HepG2 (cell line): Measurements from ENCODE around the gene TADA2B. TPM values are rescaled to one million over a fixed set of nuclear protein-coding genes. Genes with fewer than 3 reads are reported as not detected.

Source experiments
- ATAC-seq: fragments of 200-7000 bp; cut with Tn5 transposase; 3 replicates; pipeline ENCODE4 v1.9.1; 2020; ENCODE audit warnings: mild to moderate bottlenecking, moderate library complexity
- BruUV-seq: library from RNA; stranded (reverse); fragments of 400-500 nt; replicated peaks from 2 replicates; lab custom pipeline; 2021; lab: Mats Ljungman, UMichigan
- CTCF ChIA-PET: fragments of 300-600 bp; formaldehyde crosslinking; extraction: SDS; loops from one replicate; lab custom pipeline; 2021; ENCODE audit warnings: low total read pairs, inconsistent platforms, low intra/inter-chr PET ratio; lab: Yijun Ruan, JAX
- POLR2A ChIA-PET: fragments of 350-600 bp; sonication (Branson Sonifier 250); formaldehyde crosslinking; loops from one replicate; lab custom pipeline; 2020; ENCODE audit warnings: antibody characterized with exemption, inconsistent platforms; lab: Yijun Ruan, JAX
- DNase-seq: peaks from one replicate; pipeline ENCODE4 v3.0.0-alpha.2; 2015; ENCODE audit warnings: low spot score
- FAIRE-seq: peaks from 3 replicates; lab custom pipeline; 2011; peaks lifted over from hg19 to GRCh38; lab: Jason Lieb, UNC
- H2AFZ ChIP-seq: one replicate; pipeline ENCODE4 v1.6.1; 2011; ENCODE audit warnings: low read length, inconsistent platforms
- H3K27ac ChIP-seq: fragments of 300-600 bp; 3 replicates; pipeline ENCODE4 v1.8.0; 2011; ENCODE audit warnings: mixed run types, mild to moderate bottlenecking, mixed read lengths, low read length, inconsistent platforms; ENCODE audit not compliant: insufficient read depth; ENCODE audit errors: extremely low read length
- H3K27me3 ChIP-seq, 2 experiments: fragments of 200-600 bp in 1 of 2; 2 replicates in 1 of 2; 3 replicates in 1 of 2; pipeline versions ENCODE4 v1.6.0 to v1.8.0; 2011; ENCODE audit warnings: low read length in 2 of 2, mild to moderate bottlenecking in 2 of 2, moderate library complexity in 2 of 2, inconsistent platforms in 1 of 2; ENCODE audit not compliant: insufficient read depth in 2 of 2, control insufficient read depth in 1 of 2
- H3K36me3 ChIP-seq, 2 experiments: fragments of 200-600 bp in 1 of 2; replicated peaks in 1 of 2; 2 replicates in 1 of 2; 3 replicates in 1 of 2; pipeline versions ENCODE4 v1.5.1 to v1.8.0; 2011; ENCODE audit warnings: low read length in 2 of 2, inconsistent platforms in 1 of 2; ENCODE audit not compliant: insufficient read depth in 2 of 2, control insufficient read depth in 1 of 2
- H3K4me1 ChIP-seq: 2 replicates; pipeline ENCODE4 v1.5.1; 2012; ENCODE audit warnings: low read length, inconsistent platforms; ENCODE audit not compliant: insufficient read depth
- H3K4me2 ChIP-seq: 2 replicates; pipeline ENCODE4 v1.6.0; 2011; ENCODE audit warnings: low read depth, low read length, inconsistent platforms
- H3K4me3 ChIP-seq, 3 experiments: fragments of 200-600 bp in 1 of 3; sonication (generic), shearing (Covaris generic) in 1 of 3; replicated peaks in 1 of 3; 2 replicates each; pipeline ENCODE4 v1.5.1; 2011 to 2016; ENCODE audit warnings: low read length in 3 of 3, inconsistent platforms in 2 of 3, low read depth in 2 of 3, mild to moderate bottlenecking in 2 of 3, control low read depth in 1 of 3, mixed read lengths in 1 of 3; ENCODE audit not compliant: insufficient read depth in 1 of 3
- H3K79me2 ChIP-seq: one replicate; pipeline ENCODE4 v1.6.1; 2011; ENCODE audit warnings: low read length, inconsistent platforms; ENCODE audit not compliant: insufficient read depth
- H3K9ac ChIP-seq: 2 replicates; pipeline ENCODE4 v1.6.0; 2011; ENCODE audit warnings: mild to moderate bottlenecking, low read depth, low read length, inconsistent platforms; ENCODE audit not compliant: insufficient read depth
- H3K9me3 ChIP-seq: 2 replicates; pipeline ENCODE4 v1.5.1; 2012; ENCODE audit warnings: mild to moderate bottlenecking, low read length
- H4K20me1 ChIP-seq: 2 replicates; pipeline ENCODE4 v1.6.0; 2011; ENCODE audit warnings: inconsistent platforms, mild to moderate bottlenecking, low read length, moderate library complexity; ENCODE audit not compliant: insufficient read depth
- E2F1 ChIP-seq: sonication (generic); formaldehyde crosslinking; IDR thresholded peaks from 2 replicates; pipeline ENCODE4 v1.5.0; 2020; ENCODE audit warnings: missing genetic modification reagents
- HMGA1 ChIP-seq: sonication (generic); formaldehyde crosslinking; conservative IDR thresholded peaks from 2 replicates; pipeline ENCODE4 v1.4.0; 2020; ENCODE audit warnings: missing genetic modification reagents
- JUNB ChIP-seq: sonication (generic); formaldehyde crosslinking; IDR thresholded peaks from 2 replicates; pipeline ENCODE4 v1.8.0; 2022; ENCODE audit warnings: missing genetic modification reagents, mild to moderate bottlenecking, borderline replicate concordance
- LBX2 ChIP-seq: sonication (generic); formaldehyde crosslinking; IDR thresholded peaks from 2 replicates; pipeline ENCODE4 v1.5.0; 2020; ENCODE audit warnings: missing genetic modification reagents, mild to moderate bottlenecking, borderline replicate concordance
- MBD4 ChIP-seq: IDR thresholded peaks from 2 replicates; pipeline ENCODE4 v1.6.1; 2012; ENCODE audit warnings: low read length, inconsistent platforms, borderline replicate concordance
- SIN3A ChIP-seq: IDR thresholded peaks from 2 replicates; pipeline ENCODE4 v1.6.1; 2011; ENCODE audit warnings: low read depth, mild to moderate bottlenecking, control low read depth, low read length, borderline replicate concordance
- TAF1 ChIP-seq: sonication (generic); formaldehyde crosslinking; IDR thresholded peaks from 2 replicates; pipeline ENCODE4 v1.4.0; 2020; ENCODE audit warnings: missing genetic modification reagents
- ZFP91 ChIP-seq: sonication (generic); formaldehyde crosslinking; IDR thresholded peaks from 2 replicates; pipeline ENCODE4 v1.9.0; 2022; ENCODE audit warnings: missing genetic modification reagents, mild to moderate bottlenecking, borderline replicate concordance
- ZNF609 ChIP-seq: sonication (generic); formaldehyde crosslinking; IDR thresholded peaks from 2 replicates; pipeline ENCODE4 v1.4.0; 2020; ENCODE audit warnings: mild to moderate bottlenecking, missing genetic modification reagents, borderline replicate concordance
- ZZZ3 ChIP-seq: sonication (generic); formaldehyde crosslinking; IDR thresholded peaks from 2 replicates; pipeline ENCODE4 v1.4.0; 2020; ENCODE audit warnings: missing genetic modification reagents, mild to moderate bottlenecking, borderline replicate concordance
- WGBS: methylation state at CpG from one replicate; pipeline ENCODE4 v1.1.6; 2017; ENCODE audit warnings: low lambda C conversion rate; 5-methylcytosine and 5-hydroxymethylcytosine counted together
- in situ Hi-C: cut with HindIII; loops from 2 replicates; pipeline ENCODE4 v1.10.0; 2017; ENCODE audit warnings: low pct_unique_long_range_greater_than_20kb; ENCODE audit not compliant: extremely low pct_ligation_motif_present
- intact Hi-C: fragments of 100-400 bp; cut with micrococcal nuclease; formaldehyde crosslinking; loops from one replicate; pipeline ENCODE4 v1.10.0; 2022; ENCODE audit not compliant: unreplicated experiment
- polyA plus RNA-seq, 8 experiments: library from polyadenylated mRNA; depleted of rRNA in 3 of 8; stranded (reverse) in 7 of 8; unstranded in 1 of 8; fragments of >200 nt; fragmentation: Illumina TruSeq in 4 of 8; extraction: Trizol in 4 of 8; gene quantifications; 2 replicates each; pipeline versions ENCODE4 v1.2.1 to v1.2.3, GENCODE V29; 2011 to 2016; ENCODE audit warnings: low read depth in 4 of 8, missing spikeins in 1 of 8, mixed read lengths in 1 of 8; ENCODE audit not compliant: insufficient read depth in 1 of 8
- total RNA-seq, 5 experiments: library from RNA; depleted of rRNA; stranded (reverse); fragments of >200 nt; fragmentation: Illumina TruSeq; extraction: Trizol; gene quantifications; 2 replicates each; pipeline ENCODE4 v1.2.3, GENCODE V29; 2016; ENCODE audit warnings: low read depth in 1 of 5

The TADA2B gene
- total and polyA plus RNA-seq, 2 of the 13 experiments (the other 11 are each of a cell fraction or from before 2014, with no cell fraction given): 4.6 to 8.9 TPM

GRCh38 chr4:7076696-7077082 lies 33.5 kb downstream of the TADA2B start:
- no peak overlapping the region for H2AFZ ChIP-seq
- POLR2A ChIA-PET: no interaction called here
- ATAC-seq: no peak
- H3K4me1 ChIP-seq: peaks cover 36% of the 10 kb centered on the region
- BruUV-seq: no TSS peak
- no peak overlapping the region for H3K4me2 ChIP-seq
- TF ChIP-seq SIN3A (no peak), ZFP91 (CRISPR knock-in tag) (0 out of 2 replicates have a peak, but pooled peaks have one; percentile 3)
- H3K9me3 ChIP-seq: no peaks in the 10 kb centered on the region
- H3K27ac ChIP-seq: no peak overlapping the region
- no peaks in the 10 kb centered on the region for H3K36me3 ChIP-seq
- in situ Hi-C loops (loop anchor here (10.0 kb wide), 1 partner anchor 172 kb away; the partner anchor contains the start of gene TBC1D14), intact Hi-C loops (no loop called here)
- DNase-seq: no peak
- no peaks in the 10 kb centered on the region; a peak in 1 of 5 replicates for H3K27me3 ChIP-seq
- 34% methylated on average over 6 of the region's 6 CpGs for WGBS
- H3K79me2 ChIP-seq: no peaks in the 10 kb centered on the region
- no peaks in the 10 kb centered on the region for H4K20me1 ChIP-seq
- no peak overlapping the region for H3K4me3 ChIP-seq
- no peak overlapping the region for H3K9ac ChIP-seq
- CTCF ChIA-PET: no interaction called here
- FAIRE-seq: no peak

- no peak overlapping the region for H2AFZ ChIP-seq
- 58% methylated on average over 6 of the region's 12 CpGs for WGBS
- H3K9ac ChIP-seq: no peak overlapping the region
- no peak overlapping the region for H3K4me2 ChIP-seq
- H4K20me1 ChIP-seq: no peaks in the 10 kb centered on the region
- no peaks in the 10 kb centered on the region for H3K79me2 ChIP-seq
- H3K9me3 ChIP-seq: no peaks in the 10 kb centered on the region
- H3K27ac ChIP-seq: no peak overlapping the region
- in situ Hi-C loops: loop anchor here (10.0 kb wide), 1 partner anchor 173 kb away; the partner anchor contains the start of gene TBC1D14
- no peak for FAIRE-seq
- POLR2A ChIA-PET: no interaction called here
- peaks cover 31% of the 10 kb centered on the region for H3K4me1 ChIP-seq
- intact Hi-C loops: no loop called here
- H3K36me3 ChIP-seq: no peaks in the 10 kb centered on the region
- CTCF ChIA-PET: no interaction called here
- no peak for DNase-seq
- no peak overlapping the region for H3K4me3 ChIP-seq
- no TSS peak for BruUV-seq
- H3K27me3 ChIP-seq: no peaks in the 10 kb centered on the region
- no peak for ATAC-seq
- TF ChIP-seq ZZZ3 (CRISPR knock-in tag) (no peak), ZNF609 (CRISPR knock-in tag) (no peak), LBX2 (CRISPR knock-in tag) (no peak), TAF1 (CRISPR knock-in tag) (no peak), E2F1 (CRISPR knock-in tag) (no peak), JUNB (CRISPR knock-in tag) (no peak), HMGA1 (no peak), MBD4 (no peak)
These were observed 34.2 kb downstream of the TADA2B start for GRCh38 chr4:7077371-7077770.
